Common myeloid progenitor, CD34-positive (primary cell): ENCODE data around the gene RBBP8NL.

Experiments
- CTCF ChIA-PET: fragments of 350-600 bp; sonication (Branson Sonifier 250); formaldehyde crosslinking; loops from one replicate; lab custom pipeline; 2021; ENCODE audit warnings: antibody characterized with exemption; lab: Charles Lee
- POLR2A ChIA-PET: fragments of 350-600 bp; sonication (Branson Sonifier 250); formaldehyde crosslinking; loops from one replicate; lab custom pipeline; 2021; ENCODE audit warnings: antibody characterized with exemption; lab: Charles Lee
- DNase-seq, 3 donors: peaks; one replicate each; pipeline versions ENCODE4 v3.0.0 to v3.0.0-alpha.2; 2013
- H3K27ac ChIP-seq, 2 experiments: 1 replicate in 1 of 2; 2 replicates in 1 of 2; pipeline ENCODE4 v1.7.0; 2013; ENCODE audit warnings: inconsistent platforms in 2 of 2, low read length in 2 of 2, mild to moderate bottlenecking in 2 of 2, low read depth in 1 of 2, moderate library complexity in 1 of 2; ENCODE audit not compliant: severe bottlenecking in 2 of 2, insufficient read depth in 1 of 2, poor library complexity in 1 of 2
- H3K27me3 ChIP-seq, 5 experiments: replicated peaks in 2 of 5; 1 replicate in 3 of 5; 2 replicates in 2 of 5; pipeline versions ENCODE4 v1.6.1 to v1.7.0; 2013; ENCODE audit warnings: low read length in 4 of 5, mild to moderate bottlenecking in 2 of 5, moderate library complexity in 2 of 5, inconsistent platforms in 1 of 5; ENCODE audit not compliant: insufficient read depth in 5 of 5, control insufficient read depth in 4 of 5
- H3K36me3 ChIP-seq, 4 experiments: 1 replicate in 2 of 4; 2 replicates in 2 of 4; pipeline versions ENCODE4 v1.6.1 to v1.7.0; 2013; ENCODE audit warnings: low read length in 3 of 4, control low read depth in 1 of 4, mild to moderate bottlenecking in 1 of 4; ENCODE audit not compliant: control insufficient read depth in 4 of 4, insufficient read depth in 4 of 4
- H3K4me1 ChIP-seq, 4 experiments: 1 replicate in 3 of 4; 2 replicates in 1 of 4; pipeline versions ENCODE4 v1.6.1 to v1.7.1; 2013; ENCODE audit warnings: low read length in 3 of 4, mild to moderate bottlenecking in 3 of 4, control low read depth in 1 of 4, inconsistent platforms in 1 of 4, moderate library complexity in 1 of 4; ENCODE audit not compliant: control insufficient read depth in 4 of 4, insufficient read depth in 4 of 4; ENCODE audit errors: control extremely low read depth in 1 of 4
- H3K4me3 ChIP-seq, 7 experiments: 1 replicate in 4 of 7; 2 replicates in 3 of 7; pipeline versions ENCODE4 v1.5.1 to v1.7.0; 2013; ENCODE audit warnings: mild to moderate bottlenecking in 7 of 7, low read length in 6 of 7, moderate library complexity in 6 of 7, inconsistent platforms in 2 of 7, low read depth in 2 of 7, control low read depth in 1 of 7; ENCODE audit not compliant: insufficient read depth in 4 of 7, control insufficient read depth in 1 of 7; ENCODE audit errors: extremely low read depth in 1 of 7
- H3K9me3 ChIP-seq, 5 experiments: 1 replicate in 4 of 5; 2 replicates in 1 of 5; pipeline versions ENCODE4 v1.6.1 to v1.7.1; 2013; ENCODE audit warnings: low read length in 4 of 5, mild to moderate bottlenecking in 2 of 5, inconsistent platforms in 1 of 5, low read depth in 1 of 5, moderate library complexity in 1 of 5; ENCODE audit not compliant: control insufficient read depth in 4 of 5, insufficient read depth in 2 of 5; ENCODE audit errors: control extremely low read depth in 1 of 5
- WGBS: methylation state at CpG from one replicate; pipeline ENCODE4 v1.1.5; 2013; ENCODE audit not compliant: insufficient coverage; 5-methylcytosine and 5-hydroxymethylcytosine counted together

RBBP8NL gene

GRCh38 chr20:62415354-62416111, 11.8 kb downstream of the RBBP8NL start:
- Histone ChIP-seq H3K4me3 (no peak overlapping the region), H3K9me3 (no peaks in the 10 kb centered on the region), H3K4me1 (peaks cover 0 to 2% (median under 1%) of the 10 kb centered on the region in 4 experiments), H3K27me3 (no peaks in the 10 kb centered on the region), H3K36me3 (no peaks in the 10 kb centered on the region), H3K27ac (no peak overlapping the region)
- no peak for DNase-seq
- whole genome bisulfite sequencing = 91% methylated on average over 20 of the region's 24 CpGs
- CTCF ChIA-PET = interaction anchor here (1.5 kb wide), 1 partner anchor 29 kb away, joined by 4 read pairs; the partner anchor contains the start of gene RPS21
- POLR2A ChIA-PET = no interaction called here

GRCh38 chr20:62413896-62414481, 13.3 kb downstream of the RBBP8NL start:
- peaks cover 0 to 13% (median 11%) of the 10 kb centered on the region in 4 experiments for H3K4me1 ChIP-seq
- 94% methylated on average over 12 of the region's 22 CpGs for WGBS
- POLR2A ChIA-PET = no interaction called here
- no peak overlapping the region for H3K27ac ChIP-seq
- H3K4me3 ChIP-seq = no peak overlapping the region
- CTCF ChIA-PET = interaction anchor here (1.3 to 1.5 kb wide), 2 partner anchors 28 to 203 kb away, joined by 4 read pairs; partner anchors contain the start of gene RPS21
- H3K36me3 ChIP-seq = no peaks in the 10 kb centered on the region
- H3K9me3 ChIP-seq = no peaks in the 10 kb centered on the region
- peak in 2 of 3 donors; percentile 4 to 6 for DNase-seq
- H3K27me3 ChIP-seq = no peaks in the 10 kb centered on the region

GRCh38 chr20:62413025-62413570, 14.2 kb downstream of the RBBP8NL start:
- Histone ChIP-seq H3K4me1 (peaks cover 0 to 13% (median 11%) of the 10 kb centered on the region in 4 experiments), H3K9me3 (no peaks in the 10 kb centered on the region), H3K27me3 (no peaks in the 10 kb centered on the region), H3K36me3 (no peaks in the 10 kb centered on the region), H3K4me3 (no peak overlapping the region), H3K27ac (no peak overlapping the region)
- WGBS = 99% methylated on average over 11 of the region's 11 CpGs
- DNase-seq = no peak
- POLR2A ChIA-PET = no interaction called here
- CTCF ChIA-PET = no interaction called here

- no peaks in the 10 kb centered on the region for H3K36me3 ChIP-seq
- peaks cover 0 to 20% (median 17%) of the 10 kb centered on the region in 4 experiments for H3K4me1 ChIP-seq
- POLR2A ChIA-PET = no interaction called here
- CTCF ChIA-PET = no interaction called here
- H3K9me3 ChIP-seq = no peaks in the 10 kb centered on the region
- no peak overlapping the region for H3K4me3 ChIP-seq
- no peak for DNase-seq
- no peak overlapping the region for H3K27ac ChIP-seq
- 91% methylated on average over 15 of the region's 22 CpGs for WGBS
- H3K27me3 ChIP-seq = no peaks in the 10 kb centered on the region
Observed at GRCh38 chr20:62412194-62413024, 14.9 kb downstream of the RBBP8NL start.

GRCh38 chr20:62411479-62412193, 15.7 kb downstream of the RBBP8NL start:
- ChIA-PET POLR2A (no interaction called here), CTCF (interaction anchor here (1.5 kb wide), 1 partner anchor 177 kb away, joined by 3 read pairs; no protein-coding TSS in a partner anchor)
- Histone ChIP-seq H3K4me1 (peaks cover 0 to 21% (median 19%) of the 10 kb centered on the region in 4 experiments), H3K9me3 (no peaks in the 10 kb centered on the region), H3K27me3 (no peaks in the 10 kb centered on the region), H3K27ac (no peak overlapping the region), H3K4me3 (no peak overlapping the region), H3K36me3 (no peaks in the 10 kb centered on the region)
- WGBS = 88% methylated on average over 24 of the region's 24 CpGs
- no peak for DNase-seq

GRCh38 chr20:62410746-62411478, 16.4 kb downstream of the RBBP8NL start:
- H3K36me3 ChIP-seq = no peaks in the 10 kb centered on the region
- H3K9me3 ChIP-seq = no peaks in the 10 kb centered on the region
- DNase-seq = no peak
- ChIA-PET CTCF (interaction anchor here (0.7 to 2.0 kb wide), 12 partner anchors 8 to 218 kb away, joined by 3 to 7 read pairs (median 4); partner anchors contain the start of gene RPS21), POLR2A (interaction anchor here (0.6 kb wide), 1 partner anchor 289 kb away, joined by 3 read pairs; the partner anchor contains the start of gene LSM14B)
- no peak overlapping the region for H3K4me3 ChIP-seq
- WGBS = 93% methylated on average over 17 of the region's 19 CpGs
- H3K27ac ChIP-seq = no peak overlapping the region
- H3K27me3 ChIP-seq = no peaks in the 10 kb centered on the region
- H3K4me1 ChIP-seq = peaks cover 0 to 29% (median 27%) of the 10 kb centered on the region in 4 experiments
